ENCODE results near the gene SPAG7.
"Not testable (repeated sequence)": the region's sequence is repeated elsewhere in the genome, so short reads cannot be mapped to it uniquely, and the experiment has no call there.

The SPAG7 gene

DNA sequence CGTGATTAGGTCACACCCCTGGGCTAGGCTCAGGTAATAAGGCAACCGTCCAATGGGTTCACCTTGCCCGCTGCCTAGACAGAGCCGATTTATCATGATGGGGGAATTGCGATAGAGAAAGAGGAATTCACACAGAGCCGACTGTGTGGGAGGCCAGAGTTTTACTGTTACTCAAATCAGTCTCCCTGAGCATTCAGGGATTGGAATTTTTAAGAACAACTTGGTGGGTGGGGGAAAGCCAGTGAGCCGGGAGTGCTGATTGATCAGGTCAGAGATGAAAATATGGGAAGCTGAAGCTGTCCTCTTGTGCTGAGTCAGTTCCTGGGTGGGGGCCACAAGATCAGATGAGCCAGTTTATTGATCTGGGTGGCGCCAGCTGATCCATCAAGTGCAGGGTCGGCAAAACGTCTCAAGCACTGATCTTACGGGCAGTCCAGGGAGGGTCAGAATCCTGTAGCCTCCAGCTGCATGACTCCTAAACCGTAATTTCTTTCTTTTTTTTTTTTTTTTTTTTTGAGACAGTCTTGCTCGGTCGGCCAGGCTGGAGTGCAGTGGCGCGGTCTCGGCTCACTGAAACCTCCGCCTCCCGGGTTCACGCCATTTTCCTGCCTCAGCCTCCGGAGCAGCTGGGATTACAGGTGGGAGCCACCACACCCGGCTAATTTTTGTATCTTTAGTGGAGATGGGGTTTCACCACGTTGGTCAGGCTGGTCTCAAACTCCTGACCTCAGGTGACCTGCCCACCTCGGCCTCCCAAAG is 40.9 kb downstream of the SPAG7 start:
- H3K4me1 ChIP-seq (ENCODE audit: control insufficient read depth in 1 of 2, insufficient read depth in 2 of 2, low read length in 2 of 2); H3K9me3 ChIP-seq (ENCODE audit: control insufficient read depth in 1 of 2, low read length in 2 of 2); H3K27ac ChIP-seq (ENCODE audit: low read depth, low read length); H3K27me3 ChIP-seq (ENCODE audit: control insufficient read depth in 1 of 2, insufficient read depth in 2 of 2, low read length in 2 of 2); H3K4me3 ChIP-seq (ENCODE audit: low read depth in 1 of 2, low read length in 2 of 2); H3K36me3 ChIP-seq (ENCODE audit: control insufficient read depth in 1 of 2, insufficient read depth in 2 of 2, low read length in 2 of 2); H3K9ac ChIP-seq (ENCODE audit: low read depth in 1 of 2, low read length in 2 of 2): not testable (repeated sequence)

DNA sequence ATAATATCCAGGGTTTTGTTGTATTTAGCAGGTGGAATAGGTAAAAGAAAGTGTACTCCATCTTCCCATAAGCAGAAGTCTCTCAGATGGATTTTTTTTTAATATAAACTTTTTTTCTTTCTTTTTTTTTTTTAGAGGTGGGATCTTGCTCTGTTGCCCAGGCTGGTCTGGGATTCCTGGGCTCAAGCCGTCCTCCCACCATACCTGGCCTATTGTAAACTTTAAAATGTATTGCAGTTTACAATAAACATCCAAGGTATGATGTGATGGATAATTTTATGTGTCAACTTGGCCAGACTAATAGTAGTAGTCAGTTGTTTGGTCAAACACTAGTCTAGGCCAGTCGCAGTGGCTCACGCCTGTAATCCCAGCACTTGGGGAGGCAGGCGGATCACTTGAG is 46.3 kb downstream of the SPAG7 start:
- Histone ChIP-seq H3K27me3 (ENCODE audit: control insufficient read depth in 1 of 2, insufficient read depth in 2 of 2, low read length in 2 of 2) (no peaks in the 10 kb centered on the region), H3K9me3 (ENCODE audit: control insufficient read depth in 1 of 2, low read length in 2 of 2) (no peaks in the 10 kb centered on the region), H3K9ac (ENCODE audit: low read depth in 1 of 2, low read length in 2 of 2) (no peak overlapping the region), H3K36me3 (ENCODE audit: control insufficient read depth in 1 of 2, insufficient read depth in 2 of 2, low read length in 2 of 2) (no peaks in the 10 kb centered on the region), H3K27ac (ENCODE audit: low read depth, low read length) (no peak overlapping the region), H3K4me3 (ENCODE audit: low read depth in 1 of 2, low read length in 2 of 2) (no peak overlapping the region), H3K4me1 (ENCODE audit: control insufficient read depth in 1 of 2, insufficient read depth in 2 of 2, low read length in 2 of 2) (no peaks in the 10 kb centered on the region)

DNA sequence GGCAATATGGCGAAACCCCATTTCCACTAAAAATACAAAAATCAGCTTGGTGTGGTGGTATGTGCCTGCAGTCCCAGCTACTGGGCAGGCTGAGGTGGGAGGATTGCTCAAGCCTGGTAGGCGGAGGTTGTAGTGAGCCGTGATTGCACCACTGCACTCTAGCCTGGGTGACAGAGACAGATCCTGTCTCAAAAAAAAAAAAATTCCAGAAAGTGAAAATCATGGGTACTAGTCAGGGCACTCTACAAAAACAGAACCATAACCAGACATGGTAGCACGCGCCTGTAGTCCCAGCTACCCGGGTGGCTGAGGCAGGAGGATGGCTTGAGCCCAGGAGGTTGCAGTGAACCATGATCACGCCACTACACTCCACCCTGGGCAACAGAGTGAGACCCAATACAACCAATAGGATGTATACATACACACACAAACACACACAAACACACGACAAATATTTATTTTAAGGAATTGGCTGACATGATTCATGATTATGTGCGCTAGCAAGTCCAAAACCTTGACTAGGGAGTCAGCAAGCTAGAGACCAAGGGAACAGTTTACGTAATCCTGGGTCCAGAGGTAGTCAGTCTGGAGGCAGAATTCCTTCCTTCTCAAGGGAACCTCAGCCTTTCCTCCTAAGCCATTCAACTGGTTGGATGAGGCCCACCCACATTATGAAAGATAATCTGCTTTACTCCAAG is 47.1 kb downstream of the SPAG7 start:
- Histone ChIP-seq H3K4me1 (ENCODE audit: control insufficient read depth in 1 of 2, insufficient read depth in 2 of 2, low read length in 2 of 2) (no peaks in the 10 kb centered on the region), H3K27me3 (ENCODE audit: control insufficient read depth in 1 of 2, insufficient read depth in 2 of 2, low read length in 2 of 2) (no peaks in the 10 kb centered on the region), H3K4me3 (ENCODE audit: low read depth in 1 of 2, low read length in 2 of 2) (no peak overlapping the region), H3K9me3 (ENCODE audit: control insufficient read depth in 1 of 2, low read length in 2 of 2) (no peaks in the 10 kb centered on the region), H3K27ac (ENCODE audit: low read depth, low read length) (no peak overlapping the region), H3K9ac (ENCODE audit: low read depth in 1 of 2, low read length in 2 of 2) (no peak overlapping the region), H3K36me3 (ENCODE audit: control insufficient read depth in 1 of 2, insufficient read depth in 2 of 2, low read length in 2 of 2) (no peaks in the 10 kb centered on the region)

DNA sequence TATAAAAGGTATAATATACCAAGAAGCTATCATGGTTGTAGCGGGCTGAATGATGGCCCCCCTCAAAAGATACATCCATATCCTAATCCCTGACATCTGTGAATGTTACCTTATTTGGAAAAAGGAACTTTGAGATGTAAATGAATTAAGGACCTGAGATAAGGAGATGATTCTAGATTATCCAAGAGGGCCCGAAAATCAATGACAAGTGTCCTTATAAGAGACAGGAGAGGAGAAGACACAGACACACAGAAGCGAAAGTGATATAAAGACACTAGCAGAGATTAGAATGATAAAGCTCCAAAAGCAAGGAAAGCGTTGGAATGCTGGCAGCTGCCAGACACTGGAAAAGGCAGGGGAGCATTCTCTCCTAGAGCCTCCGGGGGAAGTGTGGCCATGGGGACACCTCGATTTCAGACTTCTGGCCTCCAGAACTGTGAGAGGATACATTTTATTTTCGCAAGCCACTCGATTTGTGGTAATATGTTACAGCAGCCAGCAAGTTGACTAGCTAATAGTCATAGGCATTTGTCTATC is 48.0 kb downstream of the SPAG7 start:
- Histone ChIP-seq H3K9ac (ENCODE audit: low read depth in 1 of 2, low read length in 2 of 2) (no peak overlapping the region), H3K27ac (ENCODE audit: low read depth, low read length) (no peak overlapping the region), H3K36me3 (ENCODE audit: control insufficient read depth in 1 of 2, insufficient read depth in 2 of 2, low read length in 2 of 2) (no peaks in the 10 kb centered on the region)

DNA sequence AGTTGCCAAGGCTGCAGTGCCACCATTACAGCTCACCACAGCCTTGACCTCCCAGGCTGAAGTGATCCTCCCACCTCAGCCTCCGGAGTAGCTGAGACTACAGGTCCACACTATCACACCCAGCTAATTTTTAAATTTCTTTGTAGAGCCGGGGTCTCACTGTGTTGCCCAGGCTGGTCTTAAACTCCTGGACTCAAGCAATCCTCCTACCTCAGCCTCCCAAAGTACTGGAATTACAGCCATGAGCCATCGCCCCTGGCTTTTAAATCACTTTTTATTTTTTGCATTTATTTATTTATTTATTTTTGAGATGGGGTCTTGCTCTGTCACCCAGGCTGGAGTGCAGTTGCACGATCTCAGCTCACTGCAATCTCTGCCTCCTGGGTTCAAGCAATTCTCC is 53.1 kb downstream of the SPAG7 start:
- not testable (repeated sequence) for H3K9ac ChIP-seq (ENCODE audit: low read depth in 1 of 2, low read length in 2 of 2); H3K4me1 ChIP-seq (ENCODE audit: control insufficient read depth in 1 of 2, insufficient read depth in 2 of 2, low read length in 2 of 2); H3K9me3 ChIP-seq (ENCODE audit: control insufficient read depth in 1 of 2, low read length in 2 of 2); H3K36me3 ChIP-seq (ENCODE audit: control insufficient read depth in 1 of 2, insufficient read depth in 2 of 2, low read length in 2 of 2); H3K27me3 ChIP-seq (ENCODE audit: control insufficient read depth in 1 of 2, insufficient read depth in 2 of 2, low read length in 2 of 2); H3K27ac ChIP-seq (ENCODE audit: low read depth, low read length); H3K4me3 ChIP-seq (ENCODE audit: low read depth in 1 of 2, low read length in 2 of 2)

More for the DNA sequence above, 48.0 kb downstream of the SPAG7 start:
- Histone ChIP-seq H3K4me1 (ENCODE audit: control insufficient read depth in 1 of 2, insufficient read depth in 2 of 2, low read length in 2 of 2) (no peaks in the 10 kb centered on the region), H3K27me3 (ENCODE audit: control insufficient read depth in 1 of 2, insufficient read depth in 2 of 2, low read length in 2 of 2) (no peaks in the 10 kb centered on the region), H3K9me3 (ENCODE audit: control insufficient read depth in 1 of 2, low read length in 2 of 2) (no peaks in the 10 kb centered on the region), H3K4me3 (ENCODE audit: low read depth in 1 of 2, low read length in 2 of 2) (no peak overlapping the region)

DNA sequence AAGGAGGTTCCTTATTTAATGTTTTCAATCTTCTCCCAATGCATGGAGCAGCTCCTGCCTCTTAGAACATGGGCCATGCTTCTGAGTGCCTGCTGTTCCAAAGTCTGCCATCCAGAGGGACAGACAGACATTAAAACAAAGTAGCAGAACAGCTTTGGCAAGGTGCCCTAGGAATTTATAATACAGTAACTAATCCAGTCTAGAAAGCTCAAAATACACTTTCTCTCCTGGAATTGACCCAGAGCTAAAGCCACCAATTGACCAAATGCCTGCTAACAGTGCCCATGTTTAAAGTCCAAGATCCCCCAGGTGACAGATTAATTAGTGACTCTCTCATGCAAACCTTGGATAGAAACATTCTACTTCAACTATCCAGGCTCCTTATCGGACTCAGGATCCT is 53.6 kb downstream of the SPAG7 start:
- Histone ChIP-seq H3K36me3 (ENCODE audit: control insufficient read depth in 1 of 2, insufficient read depth in 2 of 2, low read length in 2 of 2) (no peaks in the 10 kb centered on the region), H3K4me1 (ENCODE audit: control insufficient read depth in 1 of 2, insufficient read depth in 2 of 2, low read length in 2 of 2) (peaks cover 5 to 9% of the 10 kb centered on the region in 2 donors), H3K9ac (ENCODE audit: low read depth in 1 of 2, low read length in 2 of 2) (no peak overlapping the region), H3K9me3 (ENCODE audit: control insufficient read depth in 1 of 2, low read length in 2 of 2) (no peaks in the 10 kb centered on the region), H3K27ac (ENCODE audit: low read depth, low read length) (no peak overlapping the region), H3K27me3 (ENCODE audit: control insufficient read depth in 1 of 2, insufficient read depth in 2 of 2, low read length in 2 of 2) (no peaks in the 10 kb centered on the region), H3K4me3 (ENCODE audit: low read depth in 1 of 2, low read length in 2 of 2) (no peak overlapping the region)

All from duodenal mucosa (tissue), 2 donors.